Jurkat, Clone E6-1 (cell line): Measurements from ENCODE around the gene CALHM5. TPM values are rescaled to one million over a fixed set of nuclear protein-coding genes. Genes with fewer than 3 reads are reported as not detected.
"Not testable (repeated sequence)": the region's sequence is repeated elsewhere in the genome, so short reads cannot be mapped to it uniquely, and the experiment has no call there.

Experiments used
- DNase-seq: peaks from one replicate; pipeline ENCODE4 v3.0.0-alpha.2; 2011; ENCODE audit warnings: low read depth, low spot score
- H3K4me3 ChIP-seq: 2 replicates; pipeline ENCODE4 v1.5.1; 2011; ENCODE audit warnings: mild to moderate bottlenecking, low read length, control low read depth, moderate library complexity
- polyA plus RNA-seq: library from polyadenylated mRNA; unstranded; fragments of >200 nt; gene quantifications from one replicate; pipeline ENCODE4 v1.2.1, GENCODE V29; 2012; ENCODE audit warnings: missing spikeins; ENCODE audit not compliant: insufficient read length, insufficient read depth

CALHM5 gene, protein sequence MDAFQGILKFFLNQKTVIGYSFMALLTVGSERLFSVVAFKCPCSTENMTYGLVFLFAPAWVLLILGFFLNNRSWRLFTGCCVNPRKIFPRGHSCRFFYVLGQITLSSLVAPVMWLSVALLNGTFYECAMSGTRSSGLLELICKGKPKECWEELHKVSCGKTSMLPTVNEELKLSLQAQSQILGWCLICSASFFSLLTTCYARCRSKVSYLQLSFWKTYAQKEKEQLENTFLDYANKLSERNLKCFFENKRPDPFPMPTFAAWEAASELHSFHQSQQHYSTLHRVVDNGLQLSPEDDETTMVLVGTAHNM
- polyA plus RNA-seq, result not detected

DNA sequence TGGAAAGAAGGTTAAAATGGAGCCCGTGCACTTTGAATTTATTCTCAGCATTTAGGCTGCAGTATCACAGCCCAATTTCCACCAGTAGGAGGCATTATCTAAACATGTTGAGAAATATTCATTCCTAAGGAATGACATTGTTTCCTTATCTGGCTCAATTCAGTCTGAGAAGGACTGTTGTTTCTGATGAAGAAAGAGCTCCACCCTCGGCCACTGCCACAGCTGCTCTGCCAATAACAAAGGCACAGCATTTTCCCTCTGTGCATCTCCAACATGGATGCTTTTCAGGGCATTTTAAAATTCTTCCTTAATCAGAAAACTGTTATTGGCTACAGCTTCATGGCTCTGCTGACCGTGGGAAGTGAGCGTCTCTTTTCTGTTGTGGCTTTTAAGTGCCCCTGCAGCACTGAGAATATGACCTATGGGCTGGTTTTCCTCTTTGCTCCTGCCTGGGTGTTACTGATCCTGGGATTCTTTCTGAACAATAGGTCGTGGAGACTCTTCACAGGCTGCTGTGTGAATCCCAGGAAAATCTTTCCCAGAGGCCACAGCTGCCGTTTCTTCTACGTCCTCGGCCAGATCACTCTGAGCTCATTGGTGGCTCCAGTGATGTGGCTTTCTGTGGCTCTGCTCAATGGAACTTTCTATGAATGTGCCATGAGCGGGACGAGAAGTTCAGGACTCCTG, at the start of gene CALHM5:
CALHM5 (plus strand) TSS at position 216 of the 687 bp plus-strand sequence; CDS start at position 274, 58 bp downstream.
- peak; percentile 3 for DNase-seq
- no peak within 1 kb of the TSS for H3K4me3 ChIP-seq

DNA sequence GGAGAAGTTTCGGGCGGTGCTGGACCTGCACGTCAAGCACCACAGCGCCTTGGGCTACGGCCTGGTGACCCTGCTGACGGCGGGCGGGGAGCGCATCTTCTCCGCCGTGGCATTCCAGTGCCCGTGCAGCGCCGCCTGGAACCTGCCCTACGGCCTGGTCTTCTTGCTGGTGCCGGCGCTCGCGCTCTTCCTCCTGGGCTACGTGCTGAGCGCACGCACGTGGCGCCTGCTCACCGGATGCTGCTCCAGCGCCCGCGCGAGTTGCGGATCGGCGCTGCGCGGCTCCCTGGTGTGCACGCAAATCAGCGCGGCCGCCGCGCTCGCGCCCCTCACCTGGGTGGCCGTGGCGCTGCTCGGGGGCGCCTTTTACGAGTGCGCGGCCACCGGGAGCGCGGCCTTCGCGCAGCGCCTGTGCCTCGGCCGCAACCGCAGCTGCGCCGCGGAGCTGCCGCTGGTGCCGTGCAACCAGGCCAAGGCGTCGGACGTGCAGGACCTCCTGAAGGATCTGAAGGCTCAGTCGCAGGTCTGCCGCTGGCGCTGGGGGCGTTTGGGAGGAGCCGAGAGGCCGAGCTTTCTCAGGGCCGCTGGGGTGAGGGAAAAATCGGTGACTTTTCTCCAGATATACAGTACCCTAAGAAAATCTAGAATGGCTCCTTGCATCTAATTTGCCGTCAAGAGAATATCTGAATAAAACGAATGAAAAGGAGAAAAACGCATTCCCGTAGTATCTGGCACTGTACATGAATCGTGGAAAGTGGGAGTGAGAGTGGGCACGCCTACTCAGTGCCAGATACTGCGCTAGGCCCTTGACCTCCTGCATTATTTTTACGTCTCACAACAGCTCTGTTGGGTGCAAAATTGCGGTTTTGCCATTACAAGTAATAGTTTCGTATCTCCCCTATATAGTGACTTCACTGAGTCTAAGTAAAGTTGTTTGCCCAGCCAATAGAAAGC, 49.2 kb upstream of the CALHM5 start:
- DNase-seq, result no peak
- H3K4me3 ChIP-seq, result no peak overlapping the region

DNA sequence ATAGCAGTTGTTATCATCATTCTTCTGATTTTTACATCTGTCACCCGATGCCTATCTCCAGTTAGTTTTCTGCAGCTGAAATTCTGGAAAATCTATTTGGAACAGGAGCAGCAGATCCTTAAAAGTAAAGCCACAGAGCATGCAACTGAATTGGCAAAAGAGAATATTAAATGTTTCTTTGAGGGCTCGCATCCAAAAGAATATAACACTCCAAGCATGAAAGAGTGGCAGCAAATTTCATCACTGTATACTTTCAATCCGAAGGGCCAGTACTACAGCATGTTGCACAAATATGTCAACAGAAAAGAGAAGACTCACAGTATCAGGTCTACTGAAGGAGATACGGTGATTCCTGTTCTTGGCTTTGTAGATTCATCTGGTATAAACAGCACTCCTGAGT, 48.1 kb upstream of the CALHM5 start:
- H3K4me3 ChIP-seq, result no peak overlapping the region
- DNase-seq, result no peak

DNA sequence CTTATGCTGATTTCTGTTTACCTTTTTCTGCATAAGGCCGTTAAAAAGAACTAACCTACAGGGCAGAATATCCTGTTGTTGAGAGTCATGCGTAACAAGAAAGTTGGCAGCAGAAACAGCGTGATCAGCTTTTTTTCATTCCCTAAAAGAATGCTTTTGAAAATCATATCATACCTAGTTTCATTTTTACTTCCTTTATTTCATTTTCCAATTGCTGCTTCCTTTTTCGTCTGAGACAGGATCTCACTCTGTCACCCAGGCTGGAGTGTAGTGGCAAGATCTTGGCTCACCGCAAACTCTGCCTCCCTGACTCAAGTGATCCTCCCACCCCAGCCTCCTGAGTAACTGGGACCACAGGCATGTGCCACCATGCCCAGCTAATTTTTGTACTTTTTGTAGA, 46.2 kb upstream of the CALHM5 start:
- DNase-seq, result no peak
- no peak overlapping the region for H3K4me3 ChIP-seq

DNA sequence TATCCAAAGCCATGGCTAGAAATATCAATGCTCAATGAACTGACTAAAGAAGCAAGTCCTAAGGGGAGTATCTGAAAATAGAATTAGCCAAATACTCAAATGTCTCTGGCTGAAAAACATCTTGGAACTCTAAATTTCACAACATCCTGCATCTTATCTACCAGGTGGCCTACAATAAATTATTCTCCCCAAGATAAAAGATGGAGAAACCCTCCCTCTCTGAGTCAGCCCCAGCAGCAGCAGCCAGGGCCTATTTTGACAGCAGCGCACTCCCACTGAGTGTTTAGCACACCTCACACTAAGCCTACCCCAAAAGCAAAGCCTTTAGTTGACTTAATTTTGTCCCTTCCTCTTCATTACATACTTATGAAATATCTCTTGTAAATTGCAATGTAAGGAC, 44.3 kb upstream of the CALHM5 start:
- no peak overlapping the region for H3K4me3 ChIP-seq
- no peak for DNase-seq

DNA sequence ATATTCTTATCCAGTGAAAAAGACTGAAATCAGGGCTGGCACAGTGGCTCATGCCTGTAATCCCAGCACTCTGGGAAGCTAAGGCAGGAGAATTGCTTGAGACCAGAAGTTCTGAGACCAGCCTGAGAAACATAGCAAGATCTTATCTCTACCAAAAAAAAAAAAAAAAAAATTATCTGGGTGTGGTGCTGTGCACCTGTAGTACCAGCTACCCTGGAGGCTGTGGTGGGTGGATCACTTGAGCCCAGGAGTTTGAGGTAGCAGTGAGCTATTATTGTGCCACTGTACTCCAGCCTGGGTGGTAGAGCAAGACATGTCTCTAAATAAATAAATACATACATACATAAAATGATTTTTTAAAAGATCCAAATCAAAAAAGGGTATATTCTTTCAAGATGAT, 43.9 kb upstream of the CALHM5 start:
- no peak overlapping the region for H3K4me3 ChIP-seq
- DNase-seq, result no peak

DNA sequence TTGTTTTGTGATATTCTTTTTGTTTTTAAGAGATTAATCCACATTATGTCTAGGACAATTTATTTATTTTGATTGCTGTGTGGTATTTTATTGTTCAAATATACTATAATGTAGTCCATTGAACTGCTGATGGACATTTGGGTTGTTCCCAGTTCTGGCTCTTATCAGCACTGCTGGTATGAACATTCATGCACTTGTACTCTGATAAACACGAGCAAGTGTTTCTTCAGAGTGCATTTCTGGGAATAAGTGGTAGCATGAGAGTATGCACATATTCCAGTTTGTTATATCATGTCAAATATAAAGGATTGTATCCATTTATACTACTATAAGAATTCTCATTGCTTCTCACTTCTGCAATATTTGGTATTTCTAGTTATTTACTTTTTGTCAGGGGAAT, 43.1 kb upstream of the CALHM5 start:
- H3K4me3 ChIP-seq, result no peak overlapping the region
- DNase-seq, result no peak

DNA sequence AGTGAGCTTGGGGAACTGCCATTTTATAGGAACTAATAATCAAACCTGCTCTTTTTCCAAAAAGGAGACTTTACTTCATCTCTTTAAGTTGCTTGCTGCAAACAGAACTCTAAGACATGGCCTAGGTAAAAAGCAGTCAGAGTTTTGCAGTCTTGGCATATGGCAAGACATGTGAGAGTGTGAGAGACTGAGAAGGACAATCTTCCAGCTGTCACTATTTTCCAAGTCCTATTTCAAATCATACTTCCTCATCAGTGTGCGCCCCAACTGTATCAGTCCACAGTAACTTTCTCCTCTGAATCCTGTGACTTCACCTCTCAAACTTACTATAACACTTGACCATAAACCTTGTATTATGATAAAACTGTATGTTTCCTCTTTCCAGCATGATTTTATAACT, 39.9 kb upstream of the CALHM5 start:
- no peak overlapping the region for H3K4me3 ChIP-seq
- DNase-seq, result no peak

DNA sequence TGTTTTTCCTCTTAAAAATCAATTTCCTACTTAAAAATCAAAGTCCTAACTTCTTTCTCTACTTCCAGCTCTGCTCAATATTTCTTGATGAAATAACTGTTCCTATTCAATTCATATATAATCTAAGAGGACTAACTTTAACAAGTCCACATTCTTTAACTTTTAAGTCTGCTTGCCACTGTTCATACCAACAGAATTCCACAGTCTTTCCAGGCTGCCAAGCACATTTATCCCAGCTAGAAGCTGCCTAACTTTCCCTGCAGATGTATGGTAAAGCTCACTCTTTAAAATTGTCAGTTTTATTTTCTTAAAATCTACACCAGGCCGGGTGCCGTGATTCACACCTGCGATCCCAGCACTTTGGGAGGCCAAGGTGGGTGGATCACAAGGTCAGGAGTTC, 38.7 kb upstream of the CALHM5 start:
- no peak for DNase-seq
- H3K4me3 ChIP-seq, result no peak overlapping the region

DNA sequence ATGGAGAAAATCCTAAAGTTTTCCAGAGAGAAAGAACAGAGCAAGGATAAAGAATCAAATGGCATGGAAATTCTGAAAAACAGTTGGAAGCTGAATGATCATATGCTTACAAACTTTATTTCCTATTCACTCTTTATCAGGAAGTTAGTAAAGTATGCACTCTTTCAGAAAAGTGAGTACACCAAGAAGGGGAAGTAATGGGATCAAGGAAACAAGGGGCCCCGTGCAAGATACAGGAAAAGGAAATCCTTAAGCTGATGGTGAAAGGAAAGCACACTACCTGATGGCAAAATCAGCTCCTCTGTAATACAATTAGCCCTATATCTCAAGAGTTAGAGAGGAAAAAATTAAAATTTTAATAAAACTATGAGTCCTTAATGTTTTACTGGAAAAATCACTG, 36.3 kb upstream of the CALHM5 start:
- DNase-seq, result no peak
- H3K4me3 ChIP-seq, result no peak overlapping the region

DNA sequence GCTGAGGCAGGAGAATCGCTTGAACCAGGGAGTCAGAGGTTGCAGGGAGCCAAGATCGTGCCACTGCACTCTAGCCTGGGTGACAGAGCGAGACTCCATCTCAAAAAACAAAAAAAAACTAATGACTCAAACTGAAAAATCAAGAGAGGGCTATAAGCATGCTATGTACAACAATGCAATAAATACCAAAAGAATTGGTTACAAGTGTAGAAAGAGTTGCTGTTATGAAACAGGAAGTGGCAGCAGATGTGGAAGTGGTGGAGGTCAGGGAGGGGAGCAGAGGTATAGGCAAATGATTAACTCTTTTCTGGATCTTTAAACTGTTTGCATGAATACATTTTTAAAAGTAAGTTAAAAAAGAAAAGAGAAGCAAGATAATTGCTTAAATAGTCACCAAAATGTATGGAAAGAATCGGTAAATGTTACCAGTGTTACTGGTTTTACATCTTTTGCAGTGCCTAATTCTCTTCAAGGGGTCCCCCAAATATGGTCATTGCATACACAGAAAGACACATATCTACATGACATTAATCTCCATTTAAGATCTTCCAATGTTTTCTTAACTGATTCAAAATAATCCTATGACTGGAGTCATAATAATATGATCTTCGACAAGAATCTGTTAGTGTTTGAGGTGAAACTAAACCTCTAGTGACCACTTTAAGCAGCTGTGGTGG, 35.3 kb upstream of the CALHM5 start:
- H3K4me3 ChIP-seq, result no peak overlapping the region
- DNase-seq, result peak; percentile 60

DNA sequence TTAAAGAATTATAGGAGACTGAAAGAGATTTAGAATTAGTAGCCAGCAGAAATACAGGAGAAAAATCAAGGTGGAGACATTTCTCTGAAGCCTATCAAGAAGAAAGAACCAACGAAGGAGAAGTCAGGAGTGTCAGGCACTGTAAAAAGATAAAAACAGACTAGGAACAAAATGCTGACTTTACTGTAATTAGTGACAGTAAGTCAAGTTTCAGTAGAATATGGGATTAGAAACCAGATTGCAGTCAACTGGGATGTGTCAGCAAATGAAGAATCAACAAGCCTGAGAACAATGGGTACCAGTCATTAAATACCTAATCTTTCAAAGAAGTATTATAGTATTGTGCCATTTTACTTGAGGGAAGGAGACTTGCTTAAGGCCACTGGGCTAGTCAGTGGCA, 28.7 kb upstream of the CALHM5 start:
- DNase-seq, result no peak
- H3K4me3 ChIP-seq, result no peak overlapping the region

DNA sequence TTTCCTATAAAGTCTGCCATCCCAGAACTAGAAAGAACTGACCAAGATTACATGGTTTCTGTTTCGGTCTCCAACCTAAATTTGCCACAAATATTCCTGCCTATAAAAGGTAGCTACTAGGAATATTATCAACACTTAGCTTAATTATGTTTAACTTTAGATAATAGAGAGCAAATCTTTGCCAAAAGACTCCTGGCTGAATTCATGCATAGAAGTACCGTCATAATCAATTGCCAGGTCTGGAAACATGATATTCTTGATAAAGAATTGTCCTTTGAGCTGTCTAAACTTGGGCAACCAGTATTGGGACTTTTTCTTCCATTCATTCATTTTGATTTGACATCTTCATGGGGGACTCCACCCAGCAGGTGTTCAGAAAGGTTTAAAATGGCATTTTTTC, 27.8 kb upstream of the CALHM5 start:
- H3K4me3 ChIP-seq, result no peak overlapping the region
- no peak for DNase-seq

DNA sequence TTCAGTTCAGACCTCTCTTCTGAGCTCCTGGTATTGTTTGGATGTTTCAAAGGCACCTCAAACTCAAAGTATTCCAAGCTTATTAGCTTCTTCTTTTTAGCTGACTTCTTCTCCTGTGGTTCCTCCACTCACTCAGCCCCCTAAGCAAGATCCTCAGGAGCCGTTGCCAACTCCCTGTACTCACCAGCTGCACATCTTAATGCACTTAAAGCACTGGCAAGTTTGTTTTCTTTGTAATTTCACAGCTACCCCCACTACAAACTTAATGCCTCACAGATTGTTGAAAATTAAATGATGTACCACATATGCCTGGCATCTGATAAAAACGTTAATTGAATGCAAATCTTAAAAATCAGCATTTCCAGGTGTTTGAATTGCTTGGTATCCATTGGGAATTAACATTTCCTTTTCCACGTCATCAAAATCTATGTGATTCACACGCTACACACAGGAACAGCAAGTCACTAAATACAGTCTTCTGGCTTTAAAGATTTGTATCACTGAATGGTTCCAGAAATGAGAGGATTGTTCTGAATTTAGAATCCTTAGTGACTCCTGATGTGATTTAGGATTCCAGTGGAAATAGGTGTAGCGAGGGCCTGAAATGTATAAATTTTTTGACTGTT, 25.8 kb upstream of the CALHM5 start:
- H3K4me3 ChIP-seq, result no peak overlapping the region
- no peak for DNase-seq

DNA sequence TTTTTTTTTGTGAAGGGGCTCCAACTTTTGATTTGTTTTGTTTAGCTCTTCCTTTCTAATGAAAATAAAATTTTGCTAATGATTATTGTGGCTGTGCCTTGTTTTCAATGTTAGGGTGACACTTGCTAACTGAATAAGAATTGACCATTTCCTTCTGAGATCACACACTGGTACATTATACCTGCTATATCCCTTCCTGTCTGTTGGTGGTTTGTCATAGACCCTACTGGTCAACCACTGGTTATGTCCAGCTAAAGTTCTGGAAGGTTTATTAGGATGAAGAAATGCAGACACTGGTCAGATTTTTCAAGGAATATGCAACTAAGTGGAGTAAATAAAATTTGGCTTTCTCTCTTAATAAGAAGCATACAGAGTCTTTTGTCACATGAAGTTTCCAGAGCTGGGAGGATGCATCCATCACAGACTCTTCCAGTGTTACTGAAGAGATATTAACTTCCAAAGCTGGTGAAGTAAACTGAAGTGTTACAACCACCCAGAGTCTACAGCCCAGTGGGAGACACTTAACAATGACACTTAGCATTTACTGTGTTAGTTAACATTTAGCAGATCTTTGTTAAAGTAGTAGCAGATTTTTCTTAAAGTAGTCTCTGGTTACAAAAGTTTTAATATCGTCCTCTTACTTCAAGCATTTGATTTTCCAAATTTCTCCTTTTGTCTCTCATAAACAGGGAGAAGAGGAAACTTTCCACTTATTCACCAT, 19.7 kb upstream of the CALHM5 start:
- H3K4me3 ChIP-seq, result no peak overlapping the region
- DNase-seq, result no peak

DNA sequence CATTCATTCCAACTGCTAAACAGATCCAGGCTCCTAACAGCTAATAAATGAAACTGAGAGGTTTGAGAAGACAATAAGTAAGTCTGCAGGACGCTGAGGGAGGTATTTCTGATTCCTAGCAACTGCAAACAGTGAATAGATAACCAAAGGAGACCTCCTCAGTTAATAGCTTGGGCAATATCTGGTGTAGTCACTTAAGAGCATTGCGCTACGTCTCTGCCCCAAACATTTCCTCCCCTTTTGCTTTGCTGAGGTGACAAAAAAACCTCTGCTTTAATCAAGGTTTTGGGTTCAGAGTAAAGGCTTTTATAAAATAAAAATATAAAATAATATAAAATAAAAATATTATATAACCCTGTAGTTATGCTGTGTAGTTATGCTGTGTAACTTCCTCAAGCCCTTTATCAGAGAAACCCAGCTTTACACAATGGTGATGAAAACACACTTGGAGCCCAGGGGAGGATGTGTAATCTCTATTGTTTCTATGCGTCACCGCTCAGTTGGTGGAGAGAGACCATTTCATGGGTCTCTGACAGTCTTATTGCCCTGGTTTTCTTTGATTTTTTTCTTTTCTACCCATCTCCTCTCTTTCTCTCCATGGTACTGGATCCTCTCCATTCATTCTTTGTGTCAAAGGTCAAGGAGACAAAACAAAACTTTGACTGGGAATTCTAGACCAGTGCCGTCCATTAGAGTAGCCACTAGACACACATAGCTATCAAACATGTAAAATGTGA, 18.9 kb upstream of the CALHM5 start:
- DNase-seq, result no peak
- H3K4me3 ChIP-seq, result no peak overlapping the region

DNA sequence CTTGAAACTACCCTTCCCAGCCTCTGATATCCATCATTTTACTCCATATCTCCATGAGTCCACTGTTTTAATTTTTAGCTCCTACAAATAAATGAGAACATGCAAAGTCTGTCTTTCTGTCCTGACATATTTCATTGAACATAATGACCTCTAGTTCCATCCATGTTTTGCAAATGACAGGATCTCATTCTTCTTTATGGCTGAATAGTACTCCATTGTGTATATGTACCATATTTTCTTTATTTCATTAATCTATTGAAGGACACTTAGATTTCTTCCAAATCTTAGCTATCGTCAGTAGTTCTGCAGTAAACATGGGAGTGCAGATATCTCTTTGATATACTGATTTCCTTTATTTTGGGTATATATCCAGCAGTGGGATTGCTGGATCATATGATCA, 16.3 kb upstream of the CALHM5 start:
- H3K4me3 ChIP-seq, DNase-seq: not testable (repeated sequence)
